H9 (cell line): ENCODE results near the gene ROR1. TPM values are rescaled to one million over a fixed set of nuclear protein-coding genes. Genes with fewer than 3 reads are reported as not detected.

Experiments used
- DNase-seq: peaks from one replicate; pipeline ENCODE4 v3.0.0-alpha.2; 2017
- H2AFZ ChIP-seq: one replicate; pipeline ENCODE4 v1.6.1; 2013; ENCODE audit warnings: mild to moderate bottlenecking, low read length, control low read depth, moderate library complexity
- H2AK5ac ChIP-seq: 2 replicates; pipeline ENCODE4 v1.6.1; 2013; ENCODE audit warnings: low read length, control low read depth, mixed read lengths; ENCODE audit not compliant: insufficient read length
- H2BK120ac ChIP-seq: one replicate; pipeline ENCODE4 v1.6.1; 2013; ENCODE audit warnings: low read depth, mild to moderate bottlenecking, low read length, control low read depth, inconsistent platforms; ENCODE audit not compliant: poor library complexity, severe bottlenecking
- H2BK12ac ChIP-seq: 2 replicates; pipeline ENCODE4 v1.6.1; 2013; ENCODE audit warnings: low read length, control low read depth, mixed read lengths, low read depth; ENCODE audit not compliant: insufficient read length
- H2BK15ac ChIP-seq: 2 replicates; pipeline ENCODE4 v1.6.1; 2013; ENCODE audit warnings: low read depth, low read length, control low read depth
- H2BK20ac ChIP-seq: one replicate; pipeline ENCODE4 v1.6.1; 2013; ENCODE audit warnings: low read depth, mild to moderate bottlenecking, low read length, control low read depth, inconsistent platforms; ENCODE audit not compliant: poor library complexity, severe bottlenecking
- H2BK5ac ChIP-seq: 2 replicates; pipeline ENCODE4 v1.6.1; 2013; ENCODE audit warnings: low read length, control low read depth, mixed read lengths; ENCODE audit not compliant: insufficient read length
- H3K14ac ChIP-seq: 2 replicates; pipeline ENCODE4 v1.6.1; 2013; ENCODE audit warnings: low read length, control low read depth; ENCODE audit not compliant: insufficient read depth
- H3K18ac ChIP-seq: 2 replicates; pipeline ENCODE4 v1.6.1; 2013; ENCODE audit warnings: low read depth, mild to moderate bottlenecking, mixed read lengths, low read length, control low read depth; ENCODE audit not compliant: insufficient read length
- H3K23ac ChIP-seq: 2 replicates; pipeline ENCODE4 v1.6.1; 2013; ENCODE audit warnings: low read length, control low read depth, mixed read lengths, low read depth; ENCODE audit not compliant: insufficient read length
- H3K23me2 ChIP-seq: 2 replicates; pipeline ENCODE4 v1.6.1; 2013; ENCODE audit warnings: low read depth, mild to moderate bottlenecking, mixed read lengths, low read length, control low read depth; ENCODE audit not compliant: insufficient read length, poor library complexity, severe bottlenecking
- H3K27ac ChIP-seq: 2 replicates; pipeline ENCODE4 v1.5.1; 2013; ENCODE audit warnings: low read length, control low read depth, mixed read lengths, low read depth; ENCODE audit not compliant: insufficient read length
- H3K27me3 ChIP-seq: 2 replicates; pipeline ENCODE4 v1.6.1; 2013; ENCODE audit warnings: low read length, control low read depth, inconsistent platforms; ENCODE audit not compliant: insufficient read depth
- H3K4ac ChIP-seq: 2 replicates; pipeline ENCODE4 v1.6.1; 2013; ENCODE audit warnings: low read depth, mild to moderate bottlenecking, control low read depth, inconsistent platforms, low read length, moderate library complexity
- H3K4me1 ChIP-seq: 2 replicates; pipeline ENCODE4 v1.6.1; 2013; ENCODE audit warnings: low read length, control low read depth, inconsistent platforms; ENCODE audit not compliant: insufficient read depth
- H3K4me2 ChIP-seq: 2 replicates; pipeline ENCODE4 v1.6.1; 2013; ENCODE audit warnings: low read length, control low read depth, mixed read lengths; ENCODE audit not compliant: insufficient read length, insufficient read depth
- H3K56ac ChIP-seq: 2 replicates; pipeline ENCODE4 v1.6.1; 2013; ENCODE audit warnings: low read depth, mild to moderate bottlenecking, mixed read lengths, low read length, control low read depth; ENCODE audit not compliant: insufficient read length
- H3K79me1 ChIP-seq: 2 replicates; pipeline ENCODE4 v1.6.1; 2013; ENCODE audit warnings: low read depth, mild to moderate bottlenecking, moderate library complexity, low read length, control low read depth, inconsistent platforms; ENCODE audit not compliant: insufficient read depth, poor library complexity, severe bottlenecking
- H3K79me2 ChIP-seq: 2 replicates; pipeline ENCODE4 v1.6.1; 2013; ENCODE audit warnings: low read length, control low read depth, inconsistent platforms; ENCODE audit not compliant: insufficient read depth
- H3K9ac ChIP-seq: 2 replicates; pipeline ENCODE4 v1.6.1; 2013; ENCODE audit warnings: low read length, control low read depth, mixed read lengths; ENCODE audit not compliant: insufficient read length; ENCODE audit errors: extremely low read depth
- H3K9me3 ChIP-seq: one replicate; pipeline ENCODE4 v1.6.1; 2013; ENCODE audit warnings: low read depth, low read length, inconsistent platforms; ENCODE audit not compliant: control insufficient read depth
- H3T11ph ChIP-seq: one replicate; pipeline ENCODE4 v1.6.1; 2013; ENCODE audit warnings: mild to moderate bottlenecking, low read length, control low read depth, inconsistent platforms
- H4K20me1 ChIP-seq: one replicate; pipeline ENCODE4 v1.6.1; 2013; ENCODE audit not compliant: control insufficient read depth, insufficient read length, insufficient read depth
- H4K5ac ChIP-seq: 2 replicates; pipeline ENCODE4 v1.6.1; 2013; ENCODE audit warnings: low read depth, mild to moderate bottlenecking, mixed read lengths, low read length, control low read depth; ENCODE audit not compliant: insufficient read length
- H4K8ac ChIP-seq: replicated peaks from 2 replicates; pipeline ENCODE4 v1.6.1; 2013; ENCODE audit warnings: low read length, control low read depth, mixed read lengths, low read depth; ENCODE audit not compliant: insufficient read length
- H4K91ac ChIP-seq: 2 replicates; pipeline ENCODE4 v1.6.1; 2013; ENCODE audit warnings: low read depth, mild to moderate bottlenecking, moderate library complexity, mixed read lengths, low read length, control low read depth; ENCODE audit not compliant: insufficient read length
- H3K27ac Mint-ChIP-seq, 3 experiments: 2 replicates in 2 of 3; 3 replicates in 1 of 3; pipeline ENCODE4 v1.8.0; 2020 to 2021; ENCODE audit warnings: mixed read lengths in 3 of 3, mild to moderate bottlenecking in 1 of 3, moderate library complexity in 1 of 3
- H3K27me3 Mint-ChIP-seq: 2 replicates; pipeline ENCODE4 v1.8.0; 2021; ENCODE audit warnings: low read depth, mild to moderate bottlenecking, moderate library complexity, mixed read lengths
- H3K36me3 Mint-ChIP-seq, 3 experiments: 2 replicates in 2 of 3; 3 replicates in 1 of 3; pipeline ENCODE4 v1.8.0; 2020 to 2021; ENCODE audit warnings: low read depth in 3 of 3, mixed read lengths in 3 of 3; ENCODE audit not compliant: insufficient read depth in 1 of 3
- H3K4me1 Mint-ChIP-seq, 2 experiments: 2 replicates each; pipeline ENCODE4 v1.8.0; 2020; ENCODE audit warnings: mixed read lengths in 2 of 2
- H3K4me3 Mint-ChIP-seq, 2 experiments: 2 replicates in 1 of 2; 3 replicates in 1 of 2; pipeline ENCODE4 v1.8.0; 2020 to 2021; ENCODE audit warnings: mild to moderate bottlenecking in 2 of 2, mixed read lengths in 2 of 2, moderate library complexity in 1 of 2
- H3K9me3 Mint-ChIP-seq, 2 experiments: 2 replicates in 1 of 2; 3 replicates in 1 of 2; pipeline ENCODE4 v1.8.0; 2020; ENCODE audit warnings: mild to moderate bottlenecking in 2 of 2, mixed read lengths in 2 of 2, moderate library complexity in 1 of 2
- total RNA-seq: library from RNA; stranded (reverse); gene quantifications from 2 replicates; pipeline ENCODE4 v1.2.1, GENCODE V29; 2021
- TF ChIP-seq, protein P1 (sequence below): fragments of 200-600 bp; sonication (generic); conservative IDR thresholded peaks from 3 replicates; pipeline ENCODE4 v1.8.0; 2021; ENCODE audit warnings: antibody characterized with exemption, mild to moderate bottlenecking

The ROR1 gene
- total RNA-seq, 1 experiment from 2014 or later: 75.9 TPM

DNA sequence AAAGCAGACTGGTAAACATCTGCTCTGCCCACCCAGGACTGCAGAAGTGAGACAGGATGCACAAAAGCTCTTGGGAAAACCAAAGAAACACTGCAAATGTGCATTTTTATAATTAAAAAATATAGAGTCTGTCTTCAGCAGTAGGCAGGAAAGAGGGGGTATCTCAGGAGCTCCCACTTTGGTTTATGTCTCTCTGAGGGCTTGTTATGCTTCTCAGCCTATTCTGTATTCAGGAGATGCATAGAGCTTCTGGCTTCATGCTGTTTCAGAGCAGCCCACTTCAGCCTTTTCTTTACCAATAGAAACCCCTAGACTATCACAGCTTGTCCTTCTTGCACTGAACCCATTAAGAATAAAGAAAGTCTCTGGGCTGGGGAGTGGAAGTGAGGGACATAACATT, 148.0 kb downstream of the ROR1 start:
- H3K79me1 ChIP-seq: peaks cover 3% of the 10 kb centered on the region
- no peak overlapping the region for H3K27ac Mint-ChIP-seq
- H2AK5ac ChIP-seq: no peak overlapping the region

More for the DNA sequence above, 148.0 kb downstream of the ROR1 start:
- no peak for DNase-seq
- H3K14ac ChIP-seq: no peak overlapping the region
- H2BK20ac ChIP-seq: no peak overlapping the region
- no peak overlapping the region for H3K4ac ChIP-seq
- peaks cover 2% of the 10 kb centered on the region in 2 experiments; a peak in 2 of 5 replicates for H3K9me3 Mint-ChIP-seq
- no peak overlapping the region for H4K91ac ChIP-seq
- H4K5ac ChIP-seq: no peak overlapping the region
- no peak overlapping the region for H2BK5ac ChIP-seq
- no peak overlapping the region for H3K23ac ChIP-seq
- no peaks in the 10 kb centered on the region for H3K27me3 ChIP-seq
- H3T11ph ChIP-seq: no peak overlapping the region
- H3K27ac ChIP-seq: no peak overlapping the region
- no peak overlapping the region for H3K18ac ChIP-seq
- H4K8ac ChIP-seq: no peak overlapping the region
- no peak overlapping the region for H2BK15ac ChIP-seq
- H3K36me3 Mint-ChIP-seq: peaks cover 0 to 7% (median 3%) of the 10 kb centered on the region in 3 experiments; a peak in 6 of 7 replicates
- H3K79me2 ChIP-seq: peaks cover 19% of the 10 kb centered on the region; the same call in 1 of the 2 replicates
- H3K4me2 ChIP-seq: no peak overlapping the region
- H3K23me2 ChIP-seq: no peaks in the 10 kb centered on the region
- no peak overlapping the region for H2BK120ac ChIP-seq
- no peaks in the 10 kb centered on the region for H4K20me1 ChIP-seq
- H3K4me3 Mint-ChIP-seq: no peak overlapping the region
- H3K4me1 Mint-ChIP-seq: peaks cover 50 to 67% of the 10 kb centered on the region in 2 experiments
- H2BK12ac ChIP-seq: no peak overlapping the region
- H3K56ac ChIP-seq: no peak overlapping the region
- no peak overlapping the region for H3K9ac ChIP-seq
- H3K9me3 ChIP-seq: no peaks in the 10 kb centered on the region
- TF ChIP-seq, protein P1, sequence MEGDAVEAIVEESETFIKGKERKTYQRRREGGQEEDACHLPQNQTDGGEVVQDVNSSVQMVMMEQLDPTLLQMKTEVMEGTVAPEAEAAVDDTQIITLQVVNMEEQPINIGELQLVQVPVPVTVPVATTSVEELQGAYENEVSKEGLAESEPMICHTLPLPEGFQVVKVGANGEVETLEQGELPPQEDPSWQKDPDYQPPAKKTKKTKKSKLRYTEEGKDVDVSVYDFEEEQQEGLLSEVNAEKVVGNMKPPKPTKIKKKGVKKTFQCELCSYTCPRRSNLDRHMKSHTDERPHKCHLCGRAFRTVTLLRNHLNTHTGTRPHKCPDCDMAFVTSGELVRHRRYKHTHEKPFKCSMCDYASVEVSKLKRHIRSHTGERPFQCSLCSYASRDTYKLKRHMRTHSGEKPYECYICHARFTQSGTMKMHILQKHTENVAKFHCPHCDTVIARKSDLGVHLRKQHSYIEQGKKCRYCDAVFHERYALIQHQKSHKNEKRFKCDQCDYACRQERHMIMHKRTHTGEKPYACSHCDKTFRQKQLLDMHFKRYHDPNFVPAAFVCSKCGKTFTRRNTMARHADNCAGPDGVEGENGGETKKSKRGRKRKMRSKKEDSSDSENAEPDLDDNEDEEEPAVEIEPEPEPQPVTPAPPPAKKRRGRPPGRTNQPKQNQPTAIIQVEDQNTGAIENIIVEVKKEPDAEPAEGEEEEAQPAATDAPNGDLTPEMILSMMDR: no peak
- no peak overlapping the region for H2AFZ ChIP-seq
- no peaks in the 10 kb centered on the region for H3K27me3 Mint-ChIP-seq
- peaks cover 10% of the 10 kb centered on the region; the same call in 1 of the 2 replicates for H3K4me1 ChIP-seq
